HG02884 (cell line): ENCODE results near the gene NEIL3.

Experiments
- ATAC-seq: cut with Tn5 transposase; IDR thresholded peaks from one replicate; pipeline ENCODE4 v1.9.1; 2021; ENCODE audit warnings: mild to moderate bottlenecking, moderate library complexity; ENCODE audit not compliant: unreplicated experiment

NEIL3 gene

DNA sequence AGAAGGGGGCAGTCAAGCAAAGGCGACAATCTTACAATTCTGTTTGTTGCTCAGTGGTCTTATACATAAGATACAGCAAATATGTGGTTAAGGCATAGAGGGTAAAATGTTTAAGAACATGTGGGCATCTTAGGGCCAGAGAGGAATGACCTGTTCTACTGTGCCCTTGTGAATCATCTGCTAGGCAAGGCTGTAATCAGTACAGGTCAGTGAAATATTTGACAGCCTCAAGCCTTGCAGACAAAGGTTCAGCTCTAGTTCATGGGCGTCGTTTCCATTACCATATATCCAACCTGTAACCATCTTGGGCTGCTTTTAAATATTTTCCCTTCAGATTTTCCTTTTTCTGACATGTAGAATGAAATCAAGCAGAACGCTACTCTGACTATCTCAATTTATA lies 95.3 kb downstream of the NEIL3 start:
- no peak for ATAC-seq

DNA sequence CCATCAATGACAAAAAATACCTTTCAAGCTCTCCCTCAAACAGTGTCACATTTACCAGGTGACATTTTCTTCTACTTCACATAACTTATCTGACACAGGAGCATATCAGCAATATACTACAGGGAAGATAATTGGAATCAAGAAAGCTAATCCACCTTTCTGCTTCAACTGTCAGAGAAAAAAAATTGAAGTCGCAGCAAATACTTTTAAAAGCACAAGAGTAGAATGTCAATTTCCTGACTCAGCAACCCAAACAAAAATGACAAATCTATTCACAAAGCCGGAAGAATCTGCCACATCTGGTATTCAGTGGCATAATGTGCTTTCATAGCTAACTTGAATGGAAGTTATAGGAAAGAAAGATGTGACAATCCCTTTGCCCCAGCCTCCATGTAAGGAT lies 95.8 kb downstream of the NEIL3 start:
- no peak for ATAC-seq

DNA sequence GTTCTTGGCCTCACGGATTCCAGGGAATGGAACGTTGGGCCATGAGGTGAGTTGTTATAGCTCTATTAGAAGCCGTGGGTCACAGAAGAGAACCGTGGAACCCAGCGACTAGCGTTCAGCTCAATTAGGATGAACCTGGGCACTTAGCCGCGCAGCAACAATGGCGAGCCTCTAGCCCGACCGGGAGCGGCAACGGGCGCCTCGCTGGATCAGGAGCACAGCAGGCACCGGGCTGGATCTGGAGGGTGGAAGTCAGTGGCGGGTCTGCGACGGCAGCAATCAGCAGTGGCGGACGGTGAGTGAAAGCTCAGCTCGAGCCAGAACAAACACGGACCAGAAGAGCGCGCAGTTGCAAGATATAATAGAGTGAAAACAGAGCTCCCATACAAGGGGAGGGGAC lies 98.3 kb downstream of the NEIL3 start:
- no peak for ATAC-seq

DNA sequence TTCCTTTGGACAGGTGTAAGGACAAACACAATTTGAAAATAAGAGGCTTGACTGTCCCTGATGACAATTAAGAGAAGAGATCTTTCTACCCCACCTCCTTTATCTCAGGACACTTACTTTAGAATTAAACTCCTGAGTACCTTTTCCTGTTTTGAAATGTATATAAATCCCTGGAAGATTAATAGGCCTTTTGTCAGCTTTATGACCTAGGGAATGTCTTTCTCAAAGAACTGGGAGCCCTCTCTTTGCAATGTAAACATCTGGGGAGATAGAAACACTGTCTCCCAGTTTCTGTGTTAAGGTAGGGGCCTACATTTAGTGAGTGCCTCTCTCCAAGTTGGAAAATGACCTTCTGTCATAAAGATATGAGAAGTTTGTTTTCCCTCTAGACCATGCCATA lies 100.9 kb downstream of the NEIL3 start:
- ATAC-seq, result no peak

DNA sequence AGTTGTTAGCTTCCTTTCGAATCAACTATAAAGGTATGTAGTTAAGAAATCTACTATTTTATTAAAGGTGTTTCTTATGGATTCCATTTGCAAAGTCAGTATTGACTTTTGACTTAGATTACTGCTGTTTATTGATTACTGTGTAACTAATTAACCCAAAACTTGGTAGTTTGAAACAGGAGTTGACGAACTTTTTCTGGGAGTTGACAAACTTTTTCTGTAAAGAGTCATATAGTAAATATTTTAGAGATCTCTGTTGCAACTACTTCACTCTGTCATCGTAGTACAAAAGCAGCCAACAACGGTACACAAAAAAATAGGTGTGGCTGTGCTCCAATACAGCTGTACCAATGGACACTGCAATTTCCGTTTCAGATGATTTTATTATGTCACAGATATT lies 102.3 kb downstream of the NEIL3 start:
- no peak for ATAC-seq
